ENCODE measurements around the gene CRTAC1.
A peak's percentile ranks its signal among the peaks of the same experiment; 100 is the strongest.

CRTAC1 gene

GRCh38 chr10:97931041-97931440 is 99.4 kb downstream of the CRTAC1 start:
- H3K9ac ChIP-seq (ENCODE audit: low read depth, low read length, poor library complexity), result no peak overlapping the region
- H3K4me1 ChIP-seq (ENCODE audit: control insufficient read depth in 2 of 2, insufficient read depth in 1 of 2, low read depth in 1 of 2, low read length in 2 of 2), result no peaks in the 10 kb centered on the region
- no peak overlapping the region for H3K4ac ChIP-seq (ENCODE audit: low read length)
- no peak overlapping the region for H3K14ac ChIP-seq (ENCODE audit: low read length)
- no peak overlapping the region for H2BK5ac ChIP-seq (ENCODE audit: low read length)
- no peak overlapping the region for H3K23ac ChIP-seq (ENCODE audit: low read depth, low read length, poor library complexity)
- H3K4me3 ChIP-seq (ENCODE audit: low read length in 2 of 2), result no peak overlapping the region
- no peak overlapping the region for H3K27ac ChIP-seq (replicated peaks; ENCODE audit: low read length)
- WGBS, 2 donors (ENCODE audit: extremely low coverage in 2 of 2, insufficient read length in 2 of 2, insufficient replicate concordance in 1 of 2), result no CpG with 5 or more reads among the region's 4 CpGs
- no peak overlapping the region for H4K91ac ChIP-seq (ENCODE audit: low read depth, low read length, poor library complexity)
- H4K8ac ChIP-seq (ENCODE audit: low read depth, low read length), result no peak overlapping the region
- no peaks in the 10 kb centered on the region for H3K9me3 ChIP-seq (replicated peaks in 1 of 2; ENCODE audit: control insufficient read depth in 2 of 2, insufficient read depth in 1 of 2, low read depth in 1 of 2, low read length in 2 of 2)
- H3K4me2 ChIP-seq (ENCODE audit: insufficient read depth, low read length, poor library complexity, severe bottlenecking), result no peak overlapping the region
- no peak overlapping the region for H2BK12ac ChIP-seq (ENCODE audit: low read length)
- DNase-seq (ENCODE audit: low spot score), result no peak
- no peak overlapping the region for H2AFZ ChIP-seq (ENCODE audit: low read length)
- no peak overlapping the region for H2AK5ac ChIP-seq (ENCODE audit: low read depth, low read length)
- H3K18ac ChIP-seq (ENCODE audit: low read length), result no peak overlapping the region
- H3K36me3 ChIP-seq (replicated peaks in 1 of 2; ENCODE audit: control insufficient read depth in 2 of 2, insufficient read depth in 2 of 2, low read length in 2 of 2), result no peaks in the 10 kb centered on the region
- no peaks in the 10 kb centered on the region for H3K79me1 ChIP-seq (ENCODE audit: low read depth, low read length)
- H2BK120ac ChIP-seq (ENCODE audit: low read depth, low read length), result no peak overlapping the region
- peaks cover 0 to 23% (median 0%) of the 10 kb centered on the region in 3 experiments for H3K27me3 ChIP-seq (ENCODE audit: control insufficient read depth in 3 of 3, insufficient read depth in 3 of 3, low read depth in 1 of 3, low read length in 3 of 3)
- no peak overlapping the region for H2BK15ac ChIP-seq (ENCODE audit: low read length)

DNA sequence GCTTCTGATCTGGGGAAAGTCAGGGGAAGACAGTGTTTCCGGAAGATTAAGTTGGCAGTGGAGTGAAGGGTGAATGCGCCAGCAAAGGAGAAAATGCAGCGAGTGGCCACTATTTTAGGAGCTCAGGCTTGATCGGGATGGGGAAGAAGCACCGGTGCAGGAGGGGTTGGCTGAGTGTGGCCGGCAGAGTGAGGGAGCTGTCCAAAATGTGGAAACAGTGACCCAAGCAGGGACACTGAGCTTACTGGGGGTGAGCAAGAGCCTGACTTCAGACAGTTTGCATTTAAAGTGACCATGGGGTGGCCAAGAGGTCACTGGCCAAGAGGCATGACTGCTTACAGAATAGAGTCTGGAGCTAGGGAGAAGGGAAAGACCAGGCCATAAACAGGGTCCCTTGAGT is 101.5 kb downstream of the CRTAC1 start:
- Histone ChIP-seq H3K27ac (replicated peaks; ENCODE audit: low read length) (no peak overlapping the region), H4K91ac (ENCODE audit: low read depth, low read length, poor library complexity) (no peak overlapping the region), H3K18ac (ENCODE audit: low read length) (no peak overlapping the region), H2AFZ (ENCODE audit: low read length) (no peak overlapping the region), H3K79me1 (ENCODE audit: low read depth, low read length) (no peaks in the 10 kb centered on the region), H2AK5ac (ENCODE audit: low read depth, low read length) (no peak overlapping the region), H2BK12ac (ENCODE audit: low read length) (no peak overlapping the region), H3K4me3 (ENCODE audit: low read length in 2 of 2) (no peak overlapping the region), H4K8ac (ENCODE audit: low read depth, low read length) (no peak overlapping the region), H2BK120ac (ENCODE audit: low read depth, low read length) (no peak overlapping the region), H2BK5ac (ENCODE audit: low read length) (no peak overlapping the region), H3K36me3 (replicated peaks in 1 of 2; ENCODE audit: control insufficient read depth in 2 of 2, insufficient read depth in 2 of 2, low read length in 2 of 2) (no peaks in the 10 kb centered on the region), H3K9ac (ENCODE audit: low read depth, low read length, poor library complexity) (peak overlapping the region; percentile 17), H3K14ac (ENCODE audit: low read length) (no peak overlapping the region), H2BK15ac (ENCODE audit: low read length) (no peak overlapping the region), H3K9me3 (replicated peaks in 1 of 2; ENCODE audit: control insufficient read depth in 2 of 2, insufficient read depth in 1 of 2, low read depth in 1 of 2, low read length in 2 of 2) (no peaks in the 10 kb centered on the region), H3K4ac (ENCODE audit: low read length) (no peak overlapping the region), H3K4me2 (ENCODE audit: insufficient read depth, low read length, poor library complexity, severe bottlenecking) (no peak overlapping the region), H3K27me3 (ENCODE audit: control insufficient read depth in 3 of 3, insufficient read depth in 3 of 3, low read depth in 1 of 3, low read length in 3 of 3) (peaks cover 0 to 23% (median 0%) of the 10 kb centered on the region in 3 experiments), H3K23ac (ENCODE audit: low read depth, low read length, poor library complexity) (no peak overlapping the region), H3K4me1 (ENCODE audit: control insufficient read depth in 2 of 2, insufficient read depth in 1 of 2, low read depth in 1 of 2, low read length in 2 of 2) (no peaks in the 10 kb centered on the region)
- no peak for DNase-seq (ENCODE audit: low spot score)
- WGBS, 2 donors (ENCODE audit: extremely low coverage in 2 of 2, insufficient read length in 2 of 2, insufficient replicate concordance in 1 of 2), result no CpG with 5 or more reads among the region's 6 CpGs

DNA sequence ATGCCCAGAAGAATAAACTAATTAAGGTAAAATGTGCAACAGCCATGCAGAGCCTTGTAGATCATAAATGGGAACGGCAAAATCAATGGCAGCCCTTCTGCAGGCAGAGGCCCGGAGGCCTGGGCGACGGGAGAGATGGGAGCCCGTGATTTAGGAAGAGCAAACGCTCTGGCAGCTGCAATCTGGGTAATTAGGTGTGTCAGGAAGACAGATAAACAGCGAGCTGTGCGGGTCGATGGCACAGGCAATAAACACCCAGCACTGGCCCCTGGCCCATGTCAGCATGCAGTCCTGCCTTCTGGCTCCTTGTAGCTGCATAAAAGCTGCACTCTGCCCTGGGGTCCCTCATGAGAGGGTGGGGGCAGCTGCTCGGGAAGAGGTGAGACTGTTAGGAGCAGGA is 102.8 kb downstream of the CRTAC1 start:
- Histone ChIP-seq H3K36me3 (replicated peaks in 1 of 2; ENCODE audit: control insufficient read depth in 2 of 2, insufficient read depth in 2 of 2, low read length in 2 of 2) (no peaks in the 10 kb centered on the region), H2AFZ (ENCODE audit: low read length) (no peak overlapping the region), H2BK12ac (ENCODE audit: low read length) (no peak overlapping the region), H2BK120ac (ENCODE audit: low read depth, low read length) (no peak overlapping the region), H3K27me3 (ENCODE audit: control insufficient read depth in 3 of 3, insufficient read depth in 3 of 3, low read depth in 1 of 3, low read length in 3 of 3) (peaks cover 0 to 23% (median 0%) of the 10 kb centered on the region in 3 experiments), H4K91ac (ENCODE audit: low read depth, low read length, poor library complexity) (no peak overlapping the region), H3K79me1 (ENCODE audit: low read depth, low read length) (no peaks in the 10 kb centered on the region), H3K27ac (replicated peaks; ENCODE audit: low read length) (no peak overlapping the region), H3K18ac (ENCODE audit: low read length) (no peak overlapping the region), H3K4me3 (ENCODE audit: low read length in 2 of 2) (no peak overlapping the region), H3K14ac (ENCODE audit: low read length) (no peak overlapping the region), H3K4me1 (ENCODE audit: control insufficient read depth in 2 of 2, insufficient read depth in 1 of 2, low read depth in 1 of 2, low read length in 2 of 2) (no peaks in the 10 kb centered on the region), H2BK5ac (ENCODE audit: low read length) (no peak overlapping the region), H3K23ac (ENCODE audit: low read depth, low read length, poor library complexity) (no peak overlapping the region), H2AK5ac (ENCODE audit: low read depth, low read length) (no peak overlapping the region), H3K4me2 (ENCODE audit: insufficient read depth, low read length, poor library complexity, severe bottlenecking) (no peak overlapping the region), H3K9ac (ENCODE audit: low read depth, low read length, poor library complexity) (no peak overlapping the region), H3K4ac (ENCODE audit: low read length) (no peak overlapping the region), H3K9me3 (replicated peaks in 1 of 2; ENCODE audit: control insufficient read depth in 2 of 2, insufficient read depth in 1 of 2, low read depth in 1 of 2, low read length in 2 of 2) (no peaks in the 10 kb centered on the region), H2BK15ac (ENCODE audit: low read length) (no peak overlapping the region), H4K8ac (ENCODE audit: low read depth, low read length) (no peak overlapping the region)
- no peak for DNase-seq (ENCODE audit: low spot score)
- no CpG with 5 or more reads among the region's 10 CpGs for WGBS, 2 donors (ENCODE audit: extremely low coverage in 2 of 2, insufficient read length in 2 of 2, insufficient replicate concordance in 1 of 2)

- no peak overlapping the region for H3K4ac ChIP-seq (ENCODE audit: low read length)
- H3K27me3 ChIP-seq (ENCODE audit: control insufficient read depth in 3 of 3, insufficient read depth in 3 of 3, low read depth in 1 of 3, low read length in 3 of 3), result peaks cover 0 to 18% (median 0%) of the 10 kb centered on the region in 3 experiments
- no peaks in the 10 kb centered on the region for H3K79me1 ChIP-seq (ENCODE audit: low read depth, low read length)
- H4K8ac ChIP-seq (ENCODE audit: low read depth, low read length), result no peak overlapping the region
- H2BK12ac ChIP-seq (ENCODE audit: low read length), result peak overlapping the region; percentile 30
- WGBS, 2 donors (ENCODE audit: extremely low coverage in 2 of 2, insufficient read length in 2 of 2, insufficient replicate concordance in 1 of 2), result no CpG with 5 or more reads among the region's 13 CpGs
- no peak overlapping the region for H3K14ac ChIP-seq (ENCODE audit: low read length)
- no peak for DNase-seq (ENCODE audit: low spot score)
- no peak overlapping the region for H4K91ac ChIP-seq (ENCODE audit: low read depth, low read length, poor library complexity)
- no peak overlapping the region for H3K4me3 ChIP-seq (ENCODE audit: low read length in 2 of 2)
- H3K9ac ChIP-seq (ENCODE audit: low read depth, low read length, poor library complexity), result no peak overlapping the region
- peaks cover 0 to 3% of the 10 kb centered on the region in 2 donors for H3K4me1 ChIP-seq (ENCODE audit: control insufficient read depth in 2 of 2, insufficient read depth in 1 of 2, low read depth in 1 of 2, low read length in 2 of 2)
- H3K27ac ChIP-seq (replicated peaks; ENCODE audit: low read length), result no peak overlapping the region
- H2BK5ac ChIP-seq (ENCODE audit: low read length), result no peak overlapping the region
- peaks cover 0 to 1% of the 10 kb centered on the region in 2 donors for H3K9me3 ChIP-seq (replicated peaks in 1 of 2; ENCODE audit: control insufficient read depth in 2 of 2, insufficient read depth in 1 of 2, low read depth in 1 of 2, low read length in 2 of 2)
- no peak overlapping the region for H3K18ac ChIP-seq (ENCODE audit: low read length)
- H3K36me3 ChIP-seq (replicated peaks in 1 of 2; ENCODE audit: control insufficient read depth in 2 of 2, insufficient read depth in 2 of 2, low read length in 2 of 2), result no peaks in the 10 kb centered on the region
- no peak overlapping the region for H2AK5ac ChIP-seq (ENCODE audit: low read depth, low read length)
- H3K23ac ChIP-seq (ENCODE audit: low read depth, low read length, poor library complexity), result no peak overlapping the region
- no peak overlapping the region for H2AFZ ChIP-seq (ENCODE audit: low read length)
- H3K4me2 ChIP-seq (ENCODE audit: insufficient read depth, low read length, poor library complexity, severe bottlenecking), result no peak overlapping the region
- no peak overlapping the region for H2BK15ac ChIP-seq (ENCODE audit: low read length)
- no peak overlapping the region for H2BK120ac ChIP-seq (ENCODE audit: low read depth, low read length)
Measured at GRCh38 chr10:97926055-97926454, 104.4 kb downstream of the CRTAC1 start.

All from neuronal stem cell (in vitro differentiated cells).